ENCODE measurements around the gene SPATA6L.

The SPATA6L gene

DNA sequence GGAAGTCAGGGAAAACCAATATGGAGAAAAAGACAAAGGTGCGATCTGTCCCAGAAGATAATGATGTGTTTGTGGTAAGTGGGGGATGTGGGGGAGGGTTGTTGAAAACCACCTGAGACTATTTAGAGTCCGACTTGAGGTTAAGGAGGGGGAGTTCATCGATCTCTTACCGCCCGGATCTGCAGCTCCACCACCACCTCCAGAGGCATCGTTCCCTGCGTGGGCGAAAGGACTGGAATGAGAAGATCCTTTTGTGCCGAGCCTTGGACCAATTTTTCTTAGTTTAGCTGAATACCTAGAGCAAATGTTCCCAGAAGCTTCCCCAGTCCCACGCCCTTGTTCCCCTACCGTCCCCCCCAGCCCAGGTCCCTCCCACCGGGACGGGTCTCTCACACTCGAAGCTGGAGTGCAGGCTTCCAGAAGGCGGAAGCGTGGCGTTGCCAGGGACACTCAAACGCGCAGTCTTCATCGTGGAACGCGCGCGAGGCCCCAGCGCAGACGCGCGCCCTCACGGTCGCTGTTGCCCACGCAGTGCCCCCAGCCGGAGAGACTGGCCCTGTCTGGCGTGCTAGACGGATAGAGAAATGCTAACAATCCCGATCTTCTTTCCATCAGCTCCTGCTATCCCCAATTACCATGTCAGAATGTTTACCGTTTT, at the start of gene SPATA6L:
TSS of gene SPATA6L (minus strand) at position 439 of the 658 bp plus-strand sequence. CDS start at position 209, 230 bp downstream.
- H2AFZ ChIP-seq (ENCODE audit: low read depth, low read length, severe bottlenecking), result no peak within 1 kb of the TSS
- H3K4me3 ChIP-seq (ENCODE audit: insufficient read depth, low read length, poor library complexity, severe bottlenecking), result no peak within 1 kb of the TSS
- TF ChIP-seq, protein P1, sequence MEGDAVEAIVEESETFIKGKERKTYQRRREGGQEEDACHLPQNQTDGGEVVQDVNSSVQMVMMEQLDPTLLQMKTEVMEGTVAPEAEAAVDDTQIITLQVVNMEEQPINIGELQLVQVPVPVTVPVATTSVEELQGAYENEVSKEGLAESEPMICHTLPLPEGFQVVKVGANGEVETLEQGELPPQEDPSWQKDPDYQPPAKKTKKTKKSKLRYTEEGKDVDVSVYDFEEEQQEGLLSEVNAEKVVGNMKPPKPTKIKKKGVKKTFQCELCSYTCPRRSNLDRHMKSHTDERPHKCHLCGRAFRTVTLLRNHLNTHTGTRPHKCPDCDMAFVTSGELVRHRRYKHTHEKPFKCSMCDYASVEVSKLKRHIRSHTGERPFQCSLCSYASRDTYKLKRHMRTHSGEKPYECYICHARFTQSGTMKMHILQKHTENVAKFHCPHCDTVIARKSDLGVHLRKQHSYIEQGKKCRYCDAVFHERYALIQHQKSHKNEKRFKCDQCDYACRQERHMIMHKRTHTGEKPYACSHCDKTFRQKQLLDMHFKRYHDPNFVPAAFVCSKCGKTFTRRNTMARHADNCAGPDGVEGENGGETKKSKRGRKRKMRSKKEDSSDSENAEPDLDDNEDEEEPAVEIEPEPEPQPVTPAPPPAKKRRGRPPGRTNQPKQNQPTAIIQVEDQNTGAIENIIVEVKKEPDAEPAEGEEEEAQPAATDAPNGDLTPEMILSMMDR (IDR thresholded peaks at IDR 0.05; ENCODE audit: insufficient read depth, low read length, poor library complexity, severe bottlenecking), result no peak
- TF ChIP-seq EZH2phosphoT487 (conservative IDR thresholded peaks at IDR 0.05; ENCODE audit: low read length), result no peak

DNA sequence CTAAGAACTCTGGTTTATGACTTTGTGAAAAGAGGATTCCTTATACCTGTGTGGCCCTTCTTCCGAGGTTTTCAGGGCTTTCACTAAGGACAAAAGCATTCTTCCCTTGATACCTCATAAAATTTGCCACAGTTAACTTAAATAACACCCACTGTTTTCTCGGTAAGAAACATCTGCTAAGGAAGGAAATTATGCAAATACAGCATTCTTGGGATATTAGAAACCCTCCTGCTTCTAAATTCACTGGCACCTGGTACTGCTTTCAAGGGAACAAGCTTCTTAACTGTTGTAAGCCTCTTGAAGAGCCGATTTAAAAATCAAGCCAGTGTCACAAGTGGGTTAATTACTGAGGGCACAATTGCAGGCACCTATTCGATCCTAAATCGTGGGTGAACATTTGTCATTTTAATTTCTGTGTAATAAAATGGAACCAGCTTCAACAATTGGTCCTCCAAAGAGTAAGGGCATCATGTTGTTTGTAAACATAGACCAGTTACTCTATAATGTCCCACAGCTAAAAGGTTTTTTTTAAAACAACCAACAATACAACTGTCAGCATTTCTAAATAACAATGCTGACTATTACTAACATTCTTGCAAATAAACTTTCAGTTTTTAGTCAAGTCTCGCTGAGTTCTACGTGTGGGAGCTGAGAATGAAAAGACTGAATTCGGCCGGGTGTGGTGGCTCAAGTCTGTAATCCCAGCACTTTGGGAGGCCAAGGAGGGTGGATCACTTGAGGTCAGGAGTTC, 48.2 kb upstream of the SPATA6L start:
- H3F3A ChIP-seq (ENCODE audit: insufficient read depth), result no peaks in the 10 kb centered on the region; the same call in 1 of the 2 replicates
- no peaks in the 10 kb centered on the region for H3K79me2 ChIP-seq (ENCODE audit: insufficient read depth, low read length)
- no peak overlapping the region for H3K4me2 ChIP-seq (ENCODE audit: low read depth, low read length, poor library complexity, severe bottlenecking)
- no peak overlapping the region for H3K4me3 ChIP-seq (ENCODE audit: insufficient read depth, low read length, poor library complexity, severe bottlenecking)
- no peak overlapping the region for H3K9ac ChIP-seq (ENCODE audit: low read length)
- no peak overlapping the region for H2AFZ ChIP-seq (ENCODE audit: low read depth, low read length, severe bottlenecking)
- H4K20me1 ChIP-seq (ENCODE audit: low read depth, low read length), result no peaks in the 10 kb centered on the region
- H3K9me2 ChIP-seq (replicated peaks; ENCODE audit: insufficient read depth, low read length), result no peaks in the 10 kb centered on the region
- H3K9me3 ChIP-seq (ENCODE audit: insufficient read depth, low read length), result no peaks in the 10 kb centered on the region
- peaks cover 48% of the 10 kb centered on the region for H3K36me3 ChIP-seq (ENCODE audit: low read length)
- H3K27me3 ChIP-seq (ENCODE audit: low read length), result no peaks in the 10 kb centered on the region
- TF ChIP-seq, protein P1 (IDR thresholded peaks at IDR 0.05; ENCODE audit: insufficient read depth, low read length, poor library complexity, severe bottlenecking), result no peak
- TF ChIP-seq EZH2phosphoT487 (conservative IDR thresholded peaks at IDR 0.05; ENCODE audit: low read length), result no peak
- no peak overlapping the region for H3K27ac ChIP-seq (ENCODE audit: low read depth, low read length)

More for the DNA sequence above, at the start of gene SPATA6L:
- Histone ChIP-seq H3K4me2 (ENCODE audit: low read depth, low read length, poor library complexity, severe bottlenecking) (no peak within 1 kb of the TSS), H3K27me3 (ENCODE audit: low read length) (no peaks in the 10 kb centered on the region), H3K79me2 (ENCODE audit: insufficient read depth, low read length) (no peaks in the 10 kb centered on the region), H4K20me1 (ENCODE audit: low read depth, low read length) (no peaks in the 10 kb centered on the region), H3K27ac (ENCODE audit: low read depth, low read length) (no peak within 1 kb of the TSS), H3K9me3 (ENCODE audit: insufficient read depth, low read length) (no peaks in the 10 kb centered on the region), H3K36me3 (ENCODE audit: low read length) (no peaks in the 10 kb centered on the region), H3K9me2 (replicated peaks; ENCODE audit: insufficient read depth, low read length) (no peaks in the 10 kb centered on the region), H3F3A (ENCODE audit: insufficient read depth) (peaks cover 6% of the 10 kb centered on the region), H3K9ac (ENCODE audit: low read length) (no peak within 1 kb of the TSS)

- TF ChIP-seq, protein P1 (IDR thresholded peaks at IDR 0.05; ENCODE audit: insufficient read depth, low read length, poor library complexity, severe bottlenecking), result no peak
- no peak for TF ChIP-seq EZH2phosphoT487 (conservative IDR thresholded peaks at IDR 0.05; ENCODE audit: low read length)
- Histone ChIP-seq H3K4me3 (ENCODE audit: insufficient read depth, low read length, poor library complexity, severe bottlenecking) (no peak overlapping the region), H3K27ac (ENCODE audit: low read depth, low read length) (no peak overlapping the region), H3F3A (ENCODE audit: insufficient read depth) (no peaks in the 10 kb centered on the region; the same call in 1 of the 2 replicates), H3K36me3 (ENCODE audit: low read length) (peaks cover 48% of the 10 kb centered on the region), H2AFZ (ENCODE audit: low read depth, low read length, severe bottlenecking) (no peak overlapping the region), H4K20me1 (ENCODE audit: low read depth, low read length) (no peaks in the 10 kb centered on the region), H3K9me2 (replicated peaks; ENCODE audit: insufficient read depth, low read length) (no peaks in the 10 kb centered on the region), H3K9me3 (ENCODE audit: insufficient read depth, low read length) (no peaks in the 10 kb centered on the region), H3K4me2 (ENCODE audit: low read depth, low read length, poor library complexity, severe bottlenecking) (no peak overlapping the region), H3K9ac (ENCODE audit: low read length) (no peak overlapping the region), H3K79me2 (ENCODE audit: insufficient read depth, low read length) (no peaks in the 10 kb centered on the region), H3K27me3 (ENCODE audit: low read length) (no peaks in the 10 kb centered on the region)
Measured at GRCh38 chr9:4713849-4714248, 47.6 kb upstream of the SPATA6L start.

All from SU-DHL-6 (cell line).